ENCODE results near the gene ACTL8. TPM values are rescaled to one million over a fixed set of nuclear protein-coding genes. Genes with fewer than 3 reads are reported as not detected.
"Not testable (repeated sequence)": the region's sequence is repeated elsewhere in the genome, so short reads cannot be mapped to it uniquely, and the experiment has no call there.

Gene ACTL8
- polyA plus RNA-seq, 1 donor: not detected

- no peak for DNase-seq
Measured at GRCh38 chr1:17735348-17735747, 19.8 kb upstream of the ACTL8 start.

DNA sequence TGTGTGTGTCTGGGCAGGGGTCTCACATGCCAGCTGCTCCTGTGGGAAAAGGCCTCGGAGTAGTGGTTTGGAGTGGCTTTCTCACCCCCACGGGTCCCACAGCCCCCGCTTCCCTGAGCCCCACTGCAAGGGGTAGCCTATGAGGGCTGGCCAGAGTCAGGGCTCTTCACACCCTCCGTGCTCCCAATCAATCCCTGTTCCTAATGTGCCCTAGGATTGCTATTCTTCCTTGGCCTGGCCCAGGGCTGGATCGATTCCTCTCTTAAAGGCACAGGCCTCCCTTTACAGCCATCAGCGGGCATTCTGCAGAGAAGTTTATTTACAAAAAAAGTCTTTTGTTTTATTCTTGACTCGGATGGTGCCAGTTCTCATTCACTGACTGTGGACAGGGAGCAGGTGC, 19.3 kb upstream of the ACTL8 start:
- DNase-seq: no peak

DNA sequence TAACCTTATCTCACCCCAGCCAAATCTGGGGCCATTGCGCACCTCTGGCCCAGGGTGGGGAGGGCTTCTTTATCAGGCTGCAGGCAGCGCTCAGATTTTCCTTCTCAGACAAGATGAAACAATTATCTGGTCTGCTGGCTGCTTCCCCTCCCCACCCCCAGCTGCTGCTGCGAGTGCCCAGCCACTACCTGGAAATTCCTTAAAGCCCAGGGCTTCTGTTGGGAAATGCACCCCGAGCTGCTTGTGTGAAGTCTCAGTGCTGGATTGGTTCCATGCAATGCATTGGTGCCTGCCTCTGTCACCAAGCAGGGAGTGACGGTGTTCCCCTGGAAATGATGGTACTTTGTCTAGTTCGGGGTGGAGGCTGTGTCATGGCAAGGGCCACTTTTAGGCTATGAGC, 18.5 kb upstream of the ACTL8 start:
- DNase-seq: no peak

DNA sequence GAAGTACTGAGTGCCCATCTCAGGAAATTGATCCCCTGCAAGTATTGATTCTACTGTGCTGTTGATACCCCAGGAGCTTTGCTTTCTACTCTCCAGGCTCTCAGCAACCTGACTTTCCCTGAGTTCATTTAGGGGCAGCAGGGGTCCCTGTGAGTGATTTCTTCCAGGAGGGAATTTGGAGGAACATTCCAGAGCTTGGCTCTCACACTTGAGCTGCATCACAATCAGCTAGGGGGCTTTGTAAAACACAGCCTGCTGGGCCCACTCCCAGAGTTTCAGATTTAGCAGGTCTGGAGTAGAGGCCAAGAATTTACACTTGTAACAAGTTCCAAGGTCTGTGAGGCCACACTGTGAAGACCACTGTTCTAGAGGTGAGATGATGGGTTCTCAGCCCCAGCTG, 16.1 kb upstream of the ACTL8 start:
- no peak for DNase-seq

DNA sequence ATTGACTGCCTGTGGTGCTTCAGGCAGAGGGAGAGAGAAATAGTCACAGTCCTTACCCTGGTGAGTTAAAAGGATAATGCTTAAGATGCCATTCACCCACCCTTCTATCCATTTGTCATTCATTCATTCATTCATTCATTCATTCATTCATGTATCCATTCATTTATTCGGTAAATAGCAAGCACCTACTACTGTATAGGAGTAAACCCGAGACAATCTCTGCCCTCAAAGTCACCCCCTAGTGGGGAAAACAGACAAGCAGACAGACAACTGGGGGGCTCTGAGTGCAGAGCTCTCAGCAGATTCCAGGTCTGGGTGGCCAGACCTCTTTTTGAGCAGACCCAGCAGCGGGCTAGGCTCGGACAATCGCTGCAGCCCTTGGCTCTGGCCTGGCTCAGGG, 14.1 kb upstream of the ACTL8 start:
- no peak for DNase-seq

DNA sequence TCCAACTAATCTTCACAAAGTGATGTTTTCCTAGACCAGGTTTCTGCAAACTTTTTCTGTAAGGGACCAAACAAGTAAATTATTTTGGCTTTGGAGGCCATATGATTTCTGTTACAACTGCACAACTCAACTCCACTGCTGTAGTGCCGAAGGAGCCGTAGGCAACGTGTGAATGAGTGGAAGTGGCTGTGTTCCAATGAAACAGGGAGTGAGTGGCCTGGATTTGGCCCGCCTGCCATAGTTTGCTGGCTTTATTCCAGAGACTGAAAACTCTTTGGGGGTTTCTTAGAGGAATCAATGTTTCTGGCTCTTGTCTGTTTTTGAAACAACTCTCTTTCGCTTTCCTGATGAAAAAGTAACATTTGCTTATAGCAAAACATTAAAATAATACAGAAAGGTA, 12.6 kb upstream of the ACTL8 start:
- DNase-seq: no peak

- no peak for DNase-seq
Measured at GRCh38 chr1:17743008-17743647, 12.0 kb upstream of the ACTL8 start.

- no peak for DNase-seq
Measured at GRCh38 chr1:17743925-17744324, 11.2 kb upstream of the ACTL8 start.

GRCh38 chr1:17744666-17745478, 10.3 kb upstream of the ACTL8 start:
- DNase-seq: no peak

DNA sequence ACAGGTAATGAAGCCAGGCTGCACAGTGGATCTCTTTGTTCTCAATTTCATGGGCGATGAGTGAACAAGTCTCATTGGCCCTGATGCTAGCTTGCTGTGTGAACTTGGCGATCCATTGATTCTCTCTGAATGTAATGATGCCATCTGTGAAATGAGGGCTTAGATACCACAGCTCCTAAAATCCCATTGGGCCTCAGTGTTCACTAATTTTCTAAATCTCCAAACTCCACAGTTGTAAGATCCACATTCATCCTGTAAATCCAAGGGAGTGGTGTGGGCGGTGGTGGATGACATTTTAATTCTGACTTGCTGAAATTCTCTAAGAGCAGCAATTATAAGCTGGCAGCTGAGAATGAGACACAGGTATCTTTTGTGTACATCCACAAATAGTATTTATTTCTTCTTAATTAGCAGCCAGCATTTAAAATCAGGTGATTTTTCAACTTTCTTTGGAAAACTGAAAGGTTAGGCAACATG, 9.6 kb upstream of the ACTL8 start:
- no peak for DNase-seq

DNA sequence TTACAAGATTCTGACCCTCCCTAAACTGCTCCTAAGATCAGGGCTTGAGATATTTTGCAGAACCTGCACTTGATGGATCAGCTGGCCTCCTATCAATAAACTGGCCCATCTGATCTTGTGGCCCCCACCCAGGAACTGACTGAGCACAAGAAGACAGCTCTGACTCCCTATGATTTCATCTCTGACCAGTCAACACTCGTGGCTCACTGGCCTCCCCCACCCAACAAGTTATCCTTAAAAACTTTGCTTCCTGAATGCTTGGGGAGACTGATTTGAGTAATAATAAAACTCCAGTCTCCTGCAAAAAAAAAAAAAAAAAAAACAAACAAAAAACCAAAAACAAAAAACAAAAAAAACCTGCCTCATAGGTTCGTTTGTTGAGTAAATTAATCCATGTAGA, 8.9 kb upstream of the ACTL8 start:
- not testable (repeated sequence) for DNase-seq

- DNase-seq: no peak
Measured at GRCh38 chr1:17746920-17747319, 8.2 kb upstream of the ACTL8 start.

DNA sequence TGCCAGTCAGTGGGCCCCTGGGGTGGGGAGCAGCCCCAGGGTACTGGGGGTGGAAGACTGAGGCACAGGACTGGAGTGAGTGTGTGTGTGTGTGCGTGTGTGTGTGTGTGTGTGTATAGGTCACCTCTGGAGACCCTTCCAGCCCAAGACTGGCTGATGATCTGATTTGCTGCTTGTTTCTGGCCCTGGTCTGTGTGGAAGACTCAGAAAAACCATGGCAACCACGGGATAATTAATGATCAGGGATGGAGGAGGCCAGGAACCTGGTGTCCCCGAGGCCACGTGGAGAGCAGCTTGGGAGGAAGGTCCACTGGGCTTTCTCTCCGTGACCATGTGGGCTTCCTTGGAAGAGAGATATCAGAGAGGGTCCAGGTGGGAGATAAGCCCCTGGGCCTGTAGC, 4.8 kb upstream of the ACTL8 start:
- DNase-seq: no peak

- no peak for DNase-seq
Measured at GRCh38 chr1:17752356-17752755, 2.8 kb upstream of the ACTL8 start.

DNA sequence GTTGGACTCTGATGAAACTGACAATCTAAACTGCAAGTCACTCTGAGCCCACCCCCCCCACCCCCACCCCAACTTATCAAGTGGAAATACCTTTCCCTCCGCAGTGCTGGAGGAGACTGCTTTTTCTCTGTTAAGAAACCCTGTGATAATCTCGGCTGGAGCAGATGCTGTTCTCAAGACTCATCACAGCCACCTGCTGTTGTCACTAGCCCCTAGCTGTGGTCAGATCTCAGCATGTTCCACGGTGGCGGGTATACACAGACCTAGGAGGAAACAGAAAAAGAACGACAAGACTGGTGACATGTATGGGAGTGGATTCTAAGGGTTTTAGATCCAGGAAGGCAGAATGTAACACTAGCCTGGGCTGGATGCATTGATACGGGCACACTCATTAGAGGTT, 2.3 kb downstream of the ACTL8 start:
- no peak for DNase-seq

DNA sequence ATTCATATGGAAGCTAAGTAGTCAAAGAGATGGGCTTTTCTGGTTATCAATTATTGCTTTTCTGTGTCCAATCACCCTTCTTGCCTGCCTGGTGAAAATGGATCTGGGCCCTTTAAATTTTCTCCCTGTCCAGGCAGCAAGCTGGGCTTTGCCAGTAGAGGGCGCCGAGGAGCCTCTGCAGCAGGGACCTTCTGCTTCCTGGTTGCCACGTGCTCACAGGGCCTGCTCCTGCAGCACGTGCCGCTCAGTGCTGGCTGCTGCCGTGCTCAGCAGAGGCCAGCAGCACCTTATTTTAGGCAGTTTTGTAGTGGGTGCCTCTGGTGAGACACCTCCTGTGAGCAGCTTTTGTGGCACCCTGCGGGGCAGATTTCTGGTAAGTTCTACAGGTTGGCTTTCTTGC, 4.0 kb downstream of the ACTL8 start:
- no peak for DNase-seq

GRCh38 chr1:17762313-17762712, 7.2 kb downstream of the ACTL8 start:
- no peak for DNase-seq

DNA sequence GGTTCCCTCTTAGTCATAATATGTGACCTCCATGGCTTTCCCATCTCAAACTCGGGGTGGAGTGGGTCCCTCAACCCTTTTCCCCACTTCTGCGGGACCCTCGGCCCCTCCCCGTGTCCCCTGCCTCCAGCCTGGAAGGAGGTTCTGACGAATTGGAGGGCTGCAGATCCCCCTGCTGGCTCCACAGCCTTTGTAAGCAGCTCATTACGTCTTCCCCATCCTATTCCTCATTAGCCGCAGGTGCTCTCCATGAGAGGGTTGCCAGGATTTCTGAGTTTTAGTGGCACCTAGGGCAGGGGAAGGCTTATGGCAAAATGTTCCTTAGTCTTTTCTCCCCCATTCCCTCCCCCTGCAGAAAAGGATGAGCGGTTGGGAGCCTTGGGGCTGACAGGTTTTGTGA, 8.3 kb downstream of the ACTL8 start:
- no peak for DNase-seq

GRCh38 chr1:17763995-17764394, 8.9 kb downstream of the ACTL8 start:
- DNase-seq: no peak

DNA sequence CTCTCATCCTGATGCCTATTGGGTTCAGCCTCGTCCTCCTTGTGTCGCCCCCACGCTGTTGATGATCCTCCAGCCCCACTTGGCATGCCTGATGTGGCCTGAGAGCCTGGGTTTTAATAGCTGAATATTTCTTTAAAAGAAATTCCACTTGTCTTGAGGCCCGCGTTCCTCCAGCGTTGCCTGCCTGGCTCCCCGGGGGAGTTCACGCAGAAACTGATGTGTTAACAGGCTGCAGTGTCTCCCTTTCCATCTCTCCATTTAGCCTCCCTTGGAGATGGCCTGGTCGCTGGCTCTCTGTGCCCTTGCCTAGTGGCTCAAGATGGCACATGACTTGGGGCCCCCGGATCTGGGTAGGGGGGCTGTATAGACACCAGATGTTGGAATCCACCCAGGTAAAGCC, 9.5 kb downstream of the ACTL8 start:
- no peak for DNase-seq

- DNase-seq: no peak
Measured at GRCh38 chr1:17765444-17766411, 10.6 kb downstream of the ACTL8 start.

DNA sequence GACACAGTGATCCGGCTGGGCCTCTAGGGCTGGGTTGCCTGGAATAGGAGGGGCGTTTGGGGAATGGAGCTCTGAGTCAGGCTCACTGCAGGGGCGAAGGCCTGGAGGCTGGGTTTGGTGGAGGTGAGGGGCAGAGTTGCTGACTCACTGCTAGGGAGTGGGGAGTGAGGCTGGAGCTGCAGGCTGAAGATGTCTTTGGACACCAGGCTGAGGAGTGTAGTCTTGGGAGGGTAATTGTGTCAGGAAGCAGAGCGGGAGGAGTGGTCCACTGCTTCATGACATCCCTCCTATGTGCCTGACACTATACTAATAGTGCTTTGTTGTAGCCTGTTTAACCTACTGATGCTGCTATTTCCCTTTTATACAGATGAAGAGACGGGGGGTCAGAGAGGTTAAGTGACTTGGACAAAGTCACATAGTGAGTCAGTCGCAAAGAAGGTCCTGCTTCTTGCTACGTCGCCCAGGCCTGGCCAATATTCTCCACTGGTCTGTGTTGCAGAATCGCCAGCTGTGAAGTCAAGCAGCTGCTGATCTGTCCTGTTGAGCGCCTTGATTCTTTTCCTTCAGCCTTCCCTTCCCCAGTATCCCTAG, 13.6 kb downstream of the ACTL8 start:
- no peak for DNase-seq

All from left kidney (tissue), 2 donors.